ENCODE results near the gene TMEM26. TPM values are rescaled to one million over a fixed set of nuclear protein-coding genes. Genes with fewer than 3 reads are reported as not detected.

The TMEM26 gene
- total RNA-seq, 4 donors from 2014 or later, result 0.13 to 0.29 (median 0.17) TPM; not detected in 1

DNA sequence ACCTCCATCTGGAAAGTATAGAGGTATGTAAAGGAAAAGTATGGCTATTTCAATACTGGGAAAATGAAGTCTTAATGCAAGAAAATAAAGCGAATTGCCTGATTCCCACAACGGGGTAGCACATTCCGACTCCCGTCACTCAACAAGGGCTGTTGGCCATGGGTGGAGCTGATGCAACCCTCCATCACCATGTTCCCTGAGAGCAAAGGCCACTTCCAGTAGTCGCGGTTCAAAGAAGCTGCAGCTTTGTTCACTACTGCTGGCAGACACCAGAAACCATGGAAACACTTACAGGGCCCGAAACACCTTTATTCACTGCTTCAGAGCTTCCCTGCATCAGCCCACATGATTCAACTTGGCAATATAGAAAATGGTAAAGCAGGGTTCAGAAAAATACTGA is 44.0 kb downstream of the TMEM26 start:
- no peaks in the 10 kb centered on the region for H3K36me3 ChIP-seq
- no peak overlapping the region for H3K27ac ChIP-seq (replicated peaks in 1 of 4)
- no peaks in the 10 kb centered on the region for H3K27me3 ChIP-seq
- TF ChIP-seq POLR2A (IDR thresholded peaks at IDR 0.05; ENCODE audit: low read depth), result no peak
- TF ChIP-seq EP300 (IDR thresholded peaks at IDR 0.05), result no peak
- no peak for TF ChIP-seq POLR2AphosphoS5 (IDR thresholded peaks at IDR 0.05)
- TF ChIP-seq, protein P1, sequence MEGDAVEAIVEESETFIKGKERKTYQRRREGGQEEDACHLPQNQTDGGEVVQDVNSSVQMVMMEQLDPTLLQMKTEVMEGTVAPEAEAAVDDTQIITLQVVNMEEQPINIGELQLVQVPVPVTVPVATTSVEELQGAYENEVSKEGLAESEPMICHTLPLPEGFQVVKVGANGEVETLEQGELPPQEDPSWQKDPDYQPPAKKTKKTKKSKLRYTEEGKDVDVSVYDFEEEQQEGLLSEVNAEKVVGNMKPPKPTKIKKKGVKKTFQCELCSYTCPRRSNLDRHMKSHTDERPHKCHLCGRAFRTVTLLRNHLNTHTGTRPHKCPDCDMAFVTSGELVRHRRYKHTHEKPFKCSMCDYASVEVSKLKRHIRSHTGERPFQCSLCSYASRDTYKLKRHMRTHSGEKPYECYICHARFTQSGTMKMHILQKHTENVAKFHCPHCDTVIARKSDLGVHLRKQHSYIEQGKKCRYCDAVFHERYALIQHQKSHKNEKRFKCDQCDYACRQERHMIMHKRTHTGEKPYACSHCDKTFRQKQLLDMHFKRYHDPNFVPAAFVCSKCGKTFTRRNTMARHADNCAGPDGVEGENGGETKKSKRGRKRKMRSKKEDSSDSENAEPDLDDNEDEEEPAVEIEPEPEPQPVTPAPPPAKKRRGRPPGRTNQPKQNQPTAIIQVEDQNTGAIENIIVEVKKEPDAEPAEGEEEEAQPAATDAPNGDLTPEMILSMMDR (IDR thresholded peaks at IDR 0.05), result no peak
- H3K4me1 ChIP-seq, result peaks cover 3 to 16% (median 13%) of the 10 kb centered on the region in 4 donors
- H3K9me3 ChIP-seq, result no peaks in the 10 kb centered on the region
- H3K4me3 ChIP-seq, result no peak overlapping the region
- intact Hi-C loops (cut with DNase I), result no loop called here
- WGBS, result 96% methylated on average over 7 of the region's 7 CpGs
- DNase-seq (ENCODE audit: extremely low spot score), result no peak

DNA sequence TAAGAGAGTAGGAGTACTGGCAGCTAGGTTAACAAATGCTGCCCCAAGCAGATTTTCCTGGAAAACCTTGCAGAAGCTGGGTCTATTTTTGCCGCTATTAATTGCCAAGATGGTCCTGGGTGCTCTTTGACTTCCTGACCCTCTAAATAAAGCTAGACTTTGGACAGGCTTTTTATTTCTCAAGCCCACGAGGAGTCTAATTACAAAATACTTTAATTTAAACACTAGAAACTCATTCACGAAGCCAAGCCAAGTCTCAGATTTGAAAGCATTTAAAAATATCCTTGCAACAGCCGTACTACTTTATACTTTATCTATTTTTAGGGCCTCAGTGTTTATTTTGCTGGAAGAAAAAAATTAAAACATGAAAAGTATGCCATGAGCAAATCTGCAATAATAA is 45.1 kb downstream of the TMEM26 start:
- 29% methylated on average over 4 of the region's 4 CpGs for WGBS
- intact Hi-C loops (cut with DNase I), result no loop called here
- Histone ChIP-seq H3K9me3 (no peaks in the 10 kb centered on the region), H3K36me3 (no peaks in the 10 kb centered on the region), H3K27me3 (no peaks in the 10 kb centered on the region), H3K4me1 (peaks cover 3 to 16% (median 13%) of the 10 kb centered on the region in 4 donors), H3K27ac (replicated peaks in 1 of 4) (no peak overlapping the region), H3K4me3 (no peak overlapping the region)
- no peak for DNase-seq (ENCODE audit: extremely low spot score)
- TF ChIP-seq EP300 (IDR thresholded peaks at IDR 0.05) (no peak), POLR2A (IDR thresholded peaks at IDR 0.05; ENCODE audit: low read depth) (no peak), POLR2AphosphoS5 (IDR thresholded peaks at IDR 0.05) (no peak)
- TF ChIP-seq, protein P1 (IDR thresholded peaks at IDR 0.05), result no peak

DNA sequence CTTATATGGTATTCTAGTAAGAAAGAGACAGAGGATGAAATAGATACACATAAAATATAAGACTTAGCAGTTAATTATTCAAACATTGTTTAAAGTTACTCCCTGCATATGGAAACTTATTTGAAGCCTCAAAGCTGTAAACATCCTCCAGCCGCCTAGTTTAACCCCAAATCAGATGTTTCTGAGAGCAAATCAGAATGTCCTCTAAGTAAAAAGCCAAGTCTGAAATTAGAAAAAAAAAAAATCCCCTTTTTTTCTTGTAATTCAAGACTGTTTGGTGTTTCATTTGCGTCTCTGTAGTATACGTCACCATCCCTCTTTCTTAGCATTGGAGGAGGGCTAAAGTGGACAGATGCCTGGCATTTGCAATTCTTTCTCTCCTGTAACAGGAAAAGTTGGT is 46.4 kb downstream of the TMEM26 start:
- no peak overlapping the region for H3K27ac ChIP-seq (replicated peaks in 1 of 4)
- no peaks in the 10 kb centered on the region for H3K27me3 ChIP-seq
- intact Hi-C loops (cut with DNase I), result no loop called here
- TF ChIP-seq, protein P1 (IDR thresholded peaks at IDR 0.05), result no peak
- no peak for TF ChIP-seq POLR2AphosphoS5 (IDR thresholded peaks at IDR 0.05)
- no peak for TF ChIP-seq EP300 (IDR thresholded peaks at IDR 0.05)
- no peak for TF ChIP-seq POLR2A (IDR thresholded peaks at IDR 0.05; ENCODE audit: low read depth)
- peaks cover 3 to 16% (median 13%) of the 10 kb centered on the region in 4 donors for H3K4me1 ChIP-seq
- no peak for DNase-seq (ENCODE audit: extremely low spot score)
- no peak overlapping the region for H3K4me3 ChIP-seq
- H3K36me3 ChIP-seq, result no peaks in the 10 kb centered on the region
- 85% methylated on average over 3 of the region's 3 CpGs for WGBS
- H3K9me3 ChIP-seq, result no peaks in the 10 kb centered on the region

- no peak for DNase-seq (ENCODE audit: extremely low spot score)
- no peak overlapping the region for H3K4me3 ChIP-seq
- H3K36me3 ChIP-seq, result no peaks in the 10 kb centered on the region
- TF ChIP-seq POLR2AphosphoS5 (IDR thresholded peaks at IDR 0.05), result no peak
- H3K9me3 ChIP-seq, result no peaks in the 10 kb centered on the region
- H3K27ac ChIP-seq (replicated peaks in 1 of 4), result no peak overlapping the region
- H3K27me3 ChIP-seq, result no peaks in the 10 kb centered on the region
- H3K4me1 ChIP-seq, result peaks cover 3 to 16% (median 13%) of the 10 kb centered on the region in 4 donors
- intact Hi-C loops (cut with DNase I), result no loop called here
Measured at GRCh38 chr10:61406242-61406641, 46.9 kb downstream of the TMEM26 start.

- no peak for DNase-seq (ENCODE audit: extremely low spot score)
- no peaks in the 10 kb centered on the region for H3K27me3 ChIP-seq
- no peak overlapping the region for H3K27ac ChIP-seq (replicated peaks in 1 of 4)
- intact Hi-C loops (cut with DNase I), result no loop called here
- H3K36me3 ChIP-seq, result no peaks in the 10 kb centered on the region
- TF ChIP-seq, protein P1 (IDR thresholded peaks at IDR 0.05), result no peak
- TF ChIP-seq POLR2AphosphoS5 (IDR thresholded peaks at IDR 0.05) (no peak), EP300 (IDR thresholded peaks at IDR 0.05) (no peak), POLR2A (IDR thresholded peaks at IDR 0.05; ENCODE audit: low read depth) (no peak)
- H3K4me3 ChIP-seq, result no peak overlapping the region
- H3K9me3 ChIP-seq, result no peaks in the 10 kb centered on the region
- peaks cover 3 to 16% (median 13%) of the 10 kb centered on the region in 4 donors for H3K4me1 ChIP-seq
Measured at GRCh38 chr10:61404751-61405150, 48.4 kb downstream of the TMEM26 start.

Data from esophagus muscularis mucosa (tissue), 4 donors.